GM12864 (cell line): ENCODE results near the gene VPS26C.

Experiments
- DNase-seq: peaks from one replicate; pipeline ENCODE4 v3.0.0-alpha.2; 2011; ENCODE audit warnings: low read depth
- H3K4me3 ChIP-seq: 2 replicates; pipeline ENCODE4 v1.5.1; 2011; ENCODE audit warnings: mild to moderate bottlenecking, low read depth, low read length, control low read depth
- TF ChIP-seq, protein P1 (sequence below): IDR thresholded peaks from 2 replicates; pipeline ENCODE4 v1.5.1; 2011; ENCODE audit warnings: low read depth, mild to moderate bottlenecking, moderate library complexity, low read length, control low read depth, inconsistent platforms; ENCODE audit errors: missing control alignments

VPS26C gene

GRCh38 chr21:37220981-37221664 lies 46.0 kb downstream of the VPS26C start:
- TF ChIP-seq, protein P1, sequence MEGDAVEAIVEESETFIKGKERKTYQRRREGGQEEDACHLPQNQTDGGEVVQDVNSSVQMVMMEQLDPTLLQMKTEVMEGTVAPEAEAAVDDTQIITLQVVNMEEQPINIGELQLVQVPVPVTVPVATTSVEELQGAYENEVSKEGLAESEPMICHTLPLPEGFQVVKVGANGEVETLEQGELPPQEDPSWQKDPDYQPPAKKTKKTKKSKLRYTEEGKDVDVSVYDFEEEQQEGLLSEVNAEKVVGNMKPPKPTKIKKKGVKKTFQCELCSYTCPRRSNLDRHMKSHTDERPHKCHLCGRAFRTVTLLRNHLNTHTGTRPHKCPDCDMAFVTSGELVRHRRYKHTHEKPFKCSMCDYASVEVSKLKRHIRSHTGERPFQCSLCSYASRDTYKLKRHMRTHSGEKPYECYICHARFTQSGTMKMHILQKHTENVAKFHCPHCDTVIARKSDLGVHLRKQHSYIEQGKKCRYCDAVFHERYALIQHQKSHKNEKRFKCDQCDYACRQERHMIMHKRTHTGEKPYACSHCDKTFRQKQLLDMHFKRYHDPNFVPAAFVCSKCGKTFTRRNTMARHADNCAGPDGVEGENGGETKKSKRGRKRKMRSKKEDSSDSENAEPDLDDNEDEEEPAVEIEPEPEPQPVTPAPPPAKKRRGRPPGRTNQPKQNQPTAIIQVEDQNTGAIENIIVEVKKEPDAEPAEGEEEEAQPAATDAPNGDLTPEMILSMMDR: peak; percentile 28
- peak; percentile 87 for DNase-seq
- H3K4me3 ChIP-seq: peak overlapping the region; percentile 82

GRCh38 chr21:37220433-37220980 lies 46.6 kb downstream of the VPS26C start:
- TF ChIP-seq, protein P1: peak; percentile 29
- DNase-seq: no peak
- peak overlapping the region; percentile 82 for H3K4me3 ChIP-seq

- H3K4me3 ChIP-seq: peak overlapping the region; percentile 82
- no peak for DNase-seq
- TF ChIP-seq, protein P1: no peak
These were observed 47.2 kb downstream of the VPS26C start for GRCh38 chr21:37219761-37220432.

- no peak overlapping the region for H3K4me3 ChIP-seq
- TF ChIP-seq, protein P1: no peak
- no peak for DNase-seq
These were observed 52.2 kb downstream of the VPS26C start for GRCh38 chr21:37214952-37215351.

DNA sequence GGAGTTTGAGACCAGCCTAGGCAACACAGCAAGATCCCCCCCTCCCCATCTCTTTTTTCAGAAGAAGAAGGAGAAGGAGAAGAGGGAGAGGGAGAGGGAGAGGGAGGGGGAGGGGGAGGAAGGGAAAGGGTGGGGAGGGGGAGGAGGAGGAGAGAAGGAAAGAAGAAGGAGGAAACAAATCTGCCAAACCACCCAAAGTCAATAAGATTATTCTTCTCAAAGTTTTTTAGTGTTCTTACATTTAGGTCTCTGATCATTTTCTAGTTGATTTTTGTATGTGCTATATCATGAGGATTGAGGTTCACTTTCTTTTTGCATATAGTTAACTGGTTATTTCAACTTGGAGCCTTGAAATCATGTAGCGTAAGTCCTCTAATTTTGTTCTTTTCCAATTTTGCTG lies 56.3 kb downstream of the VPS26C start:
- TF ChIP-seq, protein P1: no peak
- no peak overlapping the region for H3K4me3 ChIP-seq
- no peak for DNase-seq

DNA sequence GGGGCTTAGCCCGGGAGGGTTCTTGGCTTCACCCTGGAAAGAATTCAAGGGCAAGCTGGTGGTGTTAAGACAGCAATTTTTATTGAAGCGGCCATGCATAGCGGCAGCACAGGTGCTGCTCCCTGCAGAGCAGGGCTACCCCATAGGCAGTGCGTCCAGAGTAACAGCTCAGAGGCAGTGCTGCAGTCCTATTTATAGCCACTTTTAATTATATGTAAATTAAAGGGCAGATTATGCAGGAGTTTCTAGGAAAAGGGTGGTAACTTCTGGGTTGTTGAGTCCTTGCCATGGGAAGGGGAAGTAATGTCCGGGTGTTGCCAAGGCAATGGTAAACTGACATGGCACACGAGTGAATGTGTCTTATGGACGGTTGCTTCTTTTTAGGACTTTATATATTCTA lies 57.0 kb downstream of the VPS26C start:
- TF ChIP-seq, protein P1: no peak
- no peak for DNase-seq
- no peak overlapping the region for H3K4me3 ChIP-seq

- DNase-seq: no peak
- peak overlapping the region; percentile 18 for H3K4me3 ChIP-seq
- TF ChIP-seq, protein P1: peak; percentile 17
These were observed 58.4 kb downstream of the VPS26C start for GRCh38 chr21:37208741-37209225.
